Gastroesophageal sphincter (tissue), 3 donors: ENCODE data around the gene ZBTB21.

Experiments used
- EP300 ChIP-seq: sonication (generic); formaldehyde crosslinking; IDR thresholded peaks from one replicate; pipeline ENCODE4 v1.6.1; 2017; ENCODE audit warnings: antibody characterized with exemption, mild to moderate bottlenecking
- POLR2A ChIP-seq, 2 donors: fragments of 450-650 bp; IDR thresholded peaks; one replicate each; pipeline ENCODE4 v1.6.1; 2017; ENCODE audit warnings: antibody characterized with exemption in 2 of 2, mild to moderate bottlenecking in 2 of 2, moderate library complexity in 1 of 2
- POLR2AphosphoS5 ChIP-seq: sonication (generic); formaldehyde crosslinking; IDR thresholded peaks from one replicate; pipeline ENCODE4 v1.6.1; 2017; ENCODE audit warnings: antibody characterized with exemption
- TF ChIP-seq, protein P1 (sequence below), 4 experiments: fragments of 200-600 bp in 2 of 4; fragments of 450-650 bp in 2 of 4; sonication (generic) in 1 of 4; IDR thresholded peaks; one replicate each; pipeline ENCODE4 v1.5.1; 2017 to 2019; ENCODE audit warnings: antibody characterized with exemption in 4 of 4, mild to moderate bottlenecking in 2 of 4, moderate library complexity in 2 of 4

GRCh38 chr21:41979335-41979734 lies 30.8 kb downstream of the ZBTB21 start:
- TF ChIP-seq, protein P1, sequence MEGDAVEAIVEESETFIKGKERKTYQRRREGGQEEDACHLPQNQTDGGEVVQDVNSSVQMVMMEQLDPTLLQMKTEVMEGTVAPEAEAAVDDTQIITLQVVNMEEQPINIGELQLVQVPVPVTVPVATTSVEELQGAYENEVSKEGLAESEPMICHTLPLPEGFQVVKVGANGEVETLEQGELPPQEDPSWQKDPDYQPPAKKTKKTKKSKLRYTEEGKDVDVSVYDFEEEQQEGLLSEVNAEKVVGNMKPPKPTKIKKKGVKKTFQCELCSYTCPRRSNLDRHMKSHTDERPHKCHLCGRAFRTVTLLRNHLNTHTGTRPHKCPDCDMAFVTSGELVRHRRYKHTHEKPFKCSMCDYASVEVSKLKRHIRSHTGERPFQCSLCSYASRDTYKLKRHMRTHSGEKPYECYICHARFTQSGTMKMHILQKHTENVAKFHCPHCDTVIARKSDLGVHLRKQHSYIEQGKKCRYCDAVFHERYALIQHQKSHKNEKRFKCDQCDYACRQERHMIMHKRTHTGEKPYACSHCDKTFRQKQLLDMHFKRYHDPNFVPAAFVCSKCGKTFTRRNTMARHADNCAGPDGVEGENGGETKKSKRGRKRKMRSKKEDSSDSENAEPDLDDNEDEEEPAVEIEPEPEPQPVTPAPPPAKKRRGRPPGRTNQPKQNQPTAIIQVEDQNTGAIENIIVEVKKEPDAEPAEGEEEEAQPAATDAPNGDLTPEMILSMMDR (IDR thresholded peaks at IDR 0.05) = no peak
- TF ChIP-seq EP300 (no peak), POLR2A (IDR thresholded peaks at IDR 0.05) (no peak), POLR2AphosphoS5 (no peak)
